Measurements from ENCODE around the gene ABCA5.
"Not testable (repeated sequence)": the region's sequence is repeated elsewhere in the genome, so short reads cannot be mapped to it uniquely, and the experiment has no call there.

ABCA5 gene

DNA sequence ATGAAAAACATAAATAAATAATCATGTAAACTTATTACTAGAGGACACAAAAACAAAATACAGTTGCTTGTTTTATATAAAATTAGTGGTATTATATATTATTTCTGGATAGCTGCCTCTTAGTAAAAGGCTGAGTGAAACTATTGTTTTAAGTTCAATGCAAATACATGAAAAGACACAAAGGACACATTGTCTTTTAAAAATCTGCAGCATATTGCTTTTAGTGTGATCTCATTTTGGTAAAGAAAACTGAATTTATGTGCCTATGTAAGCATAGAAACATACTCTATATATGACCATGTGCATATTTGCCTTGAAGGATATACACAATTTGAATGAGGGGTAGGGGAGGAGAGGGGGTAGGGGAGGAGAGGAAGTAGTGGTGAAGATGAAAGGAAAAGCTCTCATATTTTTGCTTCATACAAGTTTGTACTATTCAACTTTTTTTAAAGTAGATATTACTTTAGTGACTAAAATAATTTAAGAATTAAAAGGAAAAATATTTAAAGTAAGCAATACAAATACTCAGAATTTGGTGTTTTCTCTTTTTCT is 104.2 kb downstream of the ABCA5 start:
- no peak for FAIRE-seq

DNA sequence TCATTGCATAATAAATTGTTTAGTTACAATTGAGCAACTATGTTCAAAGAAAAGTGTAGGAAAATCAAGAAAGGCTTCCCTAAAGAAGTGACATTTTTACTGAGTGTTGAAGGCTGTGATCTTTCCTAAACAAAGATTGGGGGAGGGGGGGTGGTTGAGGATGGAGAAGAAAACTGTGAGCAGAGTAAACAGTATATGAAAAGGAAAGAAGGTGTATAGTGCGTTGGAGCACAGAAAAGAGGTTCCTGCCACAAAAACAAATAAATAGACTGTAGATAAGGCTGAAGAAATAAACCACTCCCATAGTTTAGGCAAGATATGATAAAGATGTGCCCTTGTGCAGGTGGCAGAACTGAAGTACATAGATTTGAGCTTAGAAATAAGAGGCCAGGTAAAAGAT is 106.8 kb downstream of the ABCA5 start:
- FAIRE-seq, result no peak
- no peak for DNase-seq (ENCODE audit: low spot score)

More for the DNA sequence above, 104.2 kb downstream of the ABCA5 start:
- DNase-seq (ENCODE audit: low spot score), result no peak

DNA sequence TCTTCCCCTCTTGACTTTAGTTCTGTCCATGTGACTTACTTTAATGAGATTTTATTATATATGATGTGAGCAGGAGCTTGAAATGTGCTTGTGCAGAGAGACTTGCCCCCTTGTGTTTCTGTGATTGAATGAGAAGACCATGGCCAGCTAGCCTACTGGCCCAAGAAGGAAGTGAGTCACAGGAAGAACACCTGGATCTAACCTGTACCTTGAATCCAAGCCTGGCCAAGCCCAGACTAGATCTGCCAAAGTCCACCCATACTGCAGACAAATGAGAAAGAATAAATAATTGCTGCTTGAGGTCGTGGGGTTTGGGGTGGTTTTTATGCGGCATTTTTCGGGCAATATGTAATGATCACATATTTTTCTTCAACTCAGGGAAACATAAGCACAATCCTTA is 107.9 kb downstream of the ABCA5 start:
- no peak for DNase-seq (ENCODE audit: low spot score)
- no peak for FAIRE-seq

DNA sequence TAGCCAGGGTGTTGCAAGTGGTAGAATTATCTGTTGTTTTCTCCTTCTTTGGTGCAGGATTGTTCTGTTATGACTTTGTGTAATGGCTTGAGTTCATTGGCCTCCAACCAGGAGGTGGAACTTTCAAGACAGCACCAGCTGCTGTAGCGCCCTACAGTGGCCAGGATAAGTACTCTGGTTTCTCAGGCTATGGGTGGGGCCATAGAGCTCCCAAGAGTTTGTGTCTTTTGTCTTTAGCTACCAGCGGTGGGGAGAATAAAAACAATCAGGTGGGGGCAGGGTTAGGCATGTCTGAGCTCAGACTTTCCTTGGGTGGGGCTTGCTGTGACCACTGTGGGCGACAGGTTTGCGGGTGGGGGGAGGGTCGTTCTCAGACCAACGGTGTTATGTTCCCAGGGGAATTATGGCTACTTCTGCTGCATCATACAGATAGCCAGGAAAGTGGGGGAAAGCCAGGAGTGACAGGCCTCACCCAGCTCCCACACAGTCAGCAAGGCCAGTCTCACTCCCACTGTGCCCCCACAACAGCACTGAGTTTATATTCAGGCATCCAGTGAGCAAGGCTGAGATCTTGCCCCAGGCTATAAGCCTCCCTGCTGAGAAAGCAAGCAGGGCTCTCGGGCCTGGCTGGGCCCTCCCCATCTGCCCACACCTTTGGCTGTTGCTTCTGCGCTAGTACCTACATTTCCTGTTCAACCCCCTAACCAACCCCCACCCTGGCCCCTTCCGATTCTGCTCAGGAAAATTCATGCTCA is 113.7 kb downstream of the ABCA5 start:
- no peak for FAIRE-seq
- DNase-seq (ENCODE audit: low spot score), result no peak

DNA sequence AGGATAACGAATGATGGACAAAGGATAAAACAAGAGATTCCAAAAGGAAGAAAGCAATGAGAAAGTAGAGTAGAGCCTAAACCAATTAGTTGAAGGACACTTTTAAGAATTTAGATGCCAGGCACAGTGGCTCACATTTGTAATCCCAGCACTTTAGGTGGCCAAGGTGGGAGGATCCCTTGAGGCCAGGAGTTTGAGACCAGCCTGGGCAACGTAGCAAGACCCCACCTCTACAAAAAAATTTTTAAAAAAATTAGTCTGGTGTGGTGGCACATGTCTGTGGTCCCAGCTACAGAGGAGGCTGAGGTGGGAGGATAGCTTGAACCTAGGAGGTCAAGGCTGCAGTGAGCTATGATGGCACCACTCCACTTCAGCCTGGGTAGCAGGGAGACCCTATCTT is 118.3 kb downstream of the ABCA5 start:
- FAIRE-seq (no peak), DNase-seq (ENCODE audit: low spot score) (no peak)

DNA sequence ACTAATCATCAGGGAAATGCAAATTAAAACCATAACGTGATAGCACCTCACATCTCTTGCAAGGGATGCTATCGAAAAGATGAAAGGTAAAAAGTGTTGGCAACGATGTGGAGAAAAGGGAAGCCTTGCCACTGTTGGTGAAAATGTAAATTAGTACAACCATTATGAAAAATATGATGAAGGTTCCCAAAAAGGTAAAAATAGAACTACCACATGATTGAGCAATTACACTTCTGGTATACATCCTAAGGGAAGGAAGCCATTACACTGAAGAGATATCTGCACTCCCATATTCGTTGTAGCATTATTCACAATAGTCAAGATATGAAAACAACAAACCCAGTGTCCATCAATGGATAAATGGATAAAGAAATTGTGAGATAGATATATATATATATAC is 119.8 kb downstream of the ABCA5 start:
- no peak for DNase-seq (ENCODE audit: low spot score)
- FAIRE-seq, result no peak

DNA sequence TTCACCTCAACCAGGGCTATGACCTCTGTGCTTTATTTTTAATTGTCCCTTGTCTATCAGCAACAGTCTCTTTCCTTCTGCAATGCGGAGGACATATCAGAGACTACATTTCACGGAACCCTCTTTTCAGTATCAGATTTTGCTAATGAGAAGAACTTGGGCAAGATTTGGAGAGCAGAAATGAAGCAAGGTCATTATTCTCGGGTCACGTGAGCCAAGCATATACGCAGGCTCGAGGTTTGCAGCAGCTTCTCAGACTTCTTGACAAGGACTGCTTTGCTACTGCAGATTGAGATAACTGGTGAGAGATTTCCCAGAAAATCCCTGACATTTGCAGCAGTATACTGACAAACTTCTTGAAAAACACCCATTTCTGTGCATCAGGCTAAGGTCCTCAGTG is 128.7 kb downstream of the ABCA5 start:
- DNase-seq (ENCODE audit: low spot score) (no peak), FAIRE-seq (no peak)

DNA sequence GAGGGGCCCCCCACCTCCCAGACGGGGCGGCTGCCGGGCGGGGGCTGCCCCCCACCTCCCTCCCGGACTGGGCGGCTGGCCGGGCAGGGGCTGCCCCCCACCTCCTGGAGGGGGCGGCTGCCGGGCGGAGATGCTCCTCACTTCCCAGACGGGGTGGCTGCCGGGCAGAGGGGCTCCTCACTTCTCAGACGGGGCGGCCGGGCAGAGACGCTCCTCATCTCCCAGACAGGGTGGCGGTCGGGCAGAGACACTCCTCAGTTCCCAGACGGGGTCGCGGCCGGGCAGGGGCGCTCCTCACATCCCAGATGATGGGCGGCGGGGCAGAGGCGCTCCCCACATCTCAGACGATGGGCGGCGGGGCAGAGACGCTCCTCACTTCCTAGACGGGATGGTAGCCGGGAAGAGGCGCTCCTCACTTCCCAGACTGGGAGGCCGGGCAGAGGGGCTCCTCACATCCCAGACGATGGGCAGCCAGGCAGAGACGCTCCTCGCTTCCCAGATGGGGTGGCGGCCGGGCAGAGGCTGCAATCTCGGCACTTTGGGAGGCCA is 130.8 kb downstream of the ABCA5 start:
- not testable (repeated sequence) for FAIRE-seq; DNase-seq (ENCODE audit: low spot score)
